Mesothelial cell of epicardium (in vitro differentiated cells): ENCODE results near the gene MRPS22. TPM values are rescaled to one million over a fixed set of nuclear protein-coding genes. Genes with fewer than 3 reads are reported as not detected.

Source experiments
- DNase-seq, 2 experiments: peaks; one replicate each; pipeline ENCODE4 v3.0.0; 2021; ENCODE audit warnings: low spot score in 2 of 2; ENCODE audit not compliant: unreplicated experiment in 2 of 2
- H3K27ac Mint-ChIP-seq: 2 replicates; pipeline ENCODE4 v1.8.0; 2021; ENCODE audit warnings: mixed read lengths
- H3K27me3 Mint-ChIP-seq: 2 replicates; pipeline ENCODE4 v1.8.0; 2021; ENCODE audit warnings: low read depth, mixed read lengths
- H3K36me3 Mint-ChIP-seq: 2 replicates; pipeline ENCODE4 v1.8.0; 2021; ENCODE audit warnings: mixed read lengths
- H3K4me1 Mint-ChIP-seq: 2 replicates; pipeline ENCODE4 v1.8.0; 2021; ENCODE audit warnings: mixed read lengths
- H3K4me3 Mint-ChIP-seq: 2 replicates; pipeline ENCODE4 v1.8.0; 2021; ENCODE audit warnings: mild to moderate bottlenecking, moderate library complexity, mixed read lengths
- H3K9me3 Mint-ChIP-seq: 2 replicates; pipeline ENCODE4 v1.8.0; 2021; ENCODE audit warnings: mixed read lengths
- CTCF ChIP-seq: fragments of 200-600 bp; sonication (generic); IDR thresholded peaks from one replicate; pipeline ENCODE4 v1.5.0; 2021; ENCODE audit warnings: antibody characterized with exemption; ENCODE audit not compliant: unreplicated experiment
- total RNA-seq: library from RNA; stranded (reverse); gene quantifications from 3 replicates; pipeline ENCODE4 v1.2.1, GENCODE V29; 2021

Gene MRPS22
- total RNA-seq: 34.2 to 36.3 TPM (median 34.6 TPM) in 3 replicates

- H3K27me3 Mint-ChIP-seq: peaks cover 31% of the 10 kb centered on the region
- no peaks in the 10 kb centered on the region for H3K4me1 Mint-ChIP-seq
- TF ChIP-seq CTCF: no peak
- H3K4me3 Mint-ChIP-seq: no peak within 1 kb of the TSS
- peaks cover 5% of the 10 kb centered on the region for H3K9me3 Mint-ChIP-seq
- peaks cover 6% of the 10 kb centered on the region for H3K36me3 Mint-ChIP-seq
- H3K27ac Mint-ChIP-seq: no peak within 1 kb of the TSS
- DNase-seq: peak in 1 of 2 experiments; percentile 70
Observed at GRCh38 chr3:139343895-139344856, at the start of gene MRPS22. Gene MRPS22 (plus strand): TSS chr3:139344020. CDS start chr3:139344027, 7 bp downstream.

- DNase-seq: no peak
- Mint-ChIP-seq H3K27me3 (peaks cover 11% of the 10 kb centered on the region), H3K4me1 (peaks cover 11% of the 10 kb centered on the region), H3K9me3 (no peaks in the 10 kb centered on the region), H3K36me3 (no peaks in the 10 kb centered on the region), H3K4me3 (no peak overlapping the region), H3K27ac (no peak overlapping the region)
- no peak for TF ChIP-seq CTCF
Observed at GRCh38 chr3:139295040-139295439, 48.8 kb upstream of the MRPS22 start.

DNA sequence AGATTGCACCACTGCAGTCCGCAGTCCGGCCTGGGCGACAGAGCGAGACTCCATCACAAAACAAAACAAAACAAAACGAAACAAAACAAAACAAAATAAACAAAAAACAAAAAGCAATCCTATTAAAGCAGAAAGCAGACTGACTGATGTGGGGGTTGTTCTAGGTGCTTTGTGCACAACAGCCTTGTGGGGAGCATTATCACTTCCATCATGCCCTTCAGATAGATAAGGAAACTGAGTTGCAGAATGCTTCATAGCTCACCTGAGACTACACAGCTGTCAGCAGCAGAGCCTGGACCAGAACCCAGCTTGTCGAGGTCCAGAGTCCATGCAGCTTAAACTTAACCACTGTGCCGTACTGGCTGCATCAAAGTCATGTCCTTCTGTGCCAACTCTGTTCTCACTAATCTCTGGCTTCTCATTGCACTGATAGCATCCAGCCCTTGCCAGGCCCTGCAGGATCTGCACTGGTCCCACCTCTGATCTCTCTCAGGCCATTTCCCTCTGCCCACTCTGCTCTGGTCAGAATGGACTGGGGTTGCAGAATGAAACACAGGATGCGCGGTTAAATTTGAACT, 47.6 kb upstream of the MRPS22 start:
- peaks cover 11% of the 10 kb centered on the region for H3K27me3 Mint-ChIP-seq
- H3K4me3 Mint-ChIP-seq: no peak overlapping the region
- no peak for DNase-seq
- H3K4me1 Mint-ChIP-seq: peaks cover 11% of the 10 kb centered on the region
- no peak for TF ChIP-seq CTCF
- no peaks in the 10 kb centered on the region for H3K9me3 Mint-ChIP-seq
- H3K36me3 Mint-ChIP-seq: no peaks in the 10 kb centered on the region
- no peak overlapping the region for H3K27ac Mint-ChIP-seq

- no peaks in the 10 kb centered on the region for H3K36me3 Mint-ChIP-seq
- H3K9me3 Mint-ChIP-seq: no peaks in the 10 kb centered on the region
- no peak for TF ChIP-seq CTCF
- no peak for DNase-seq
- no peak overlapping the region for H3K27ac Mint-ChIP-seq
- peaks cover 11% of the 10 kb centered on the region for H3K27me3 Mint-ChIP-seq
- no peak overlapping the region for H3K4me3 Mint-ChIP-seq
- peaks cover 10% of the 10 kb centered on the region for H3K4me1 Mint-ChIP-seq
Observed at GRCh38 chr3:139297588-139298311, 46.1 kb upstream of the MRPS22 start.

DNA sequence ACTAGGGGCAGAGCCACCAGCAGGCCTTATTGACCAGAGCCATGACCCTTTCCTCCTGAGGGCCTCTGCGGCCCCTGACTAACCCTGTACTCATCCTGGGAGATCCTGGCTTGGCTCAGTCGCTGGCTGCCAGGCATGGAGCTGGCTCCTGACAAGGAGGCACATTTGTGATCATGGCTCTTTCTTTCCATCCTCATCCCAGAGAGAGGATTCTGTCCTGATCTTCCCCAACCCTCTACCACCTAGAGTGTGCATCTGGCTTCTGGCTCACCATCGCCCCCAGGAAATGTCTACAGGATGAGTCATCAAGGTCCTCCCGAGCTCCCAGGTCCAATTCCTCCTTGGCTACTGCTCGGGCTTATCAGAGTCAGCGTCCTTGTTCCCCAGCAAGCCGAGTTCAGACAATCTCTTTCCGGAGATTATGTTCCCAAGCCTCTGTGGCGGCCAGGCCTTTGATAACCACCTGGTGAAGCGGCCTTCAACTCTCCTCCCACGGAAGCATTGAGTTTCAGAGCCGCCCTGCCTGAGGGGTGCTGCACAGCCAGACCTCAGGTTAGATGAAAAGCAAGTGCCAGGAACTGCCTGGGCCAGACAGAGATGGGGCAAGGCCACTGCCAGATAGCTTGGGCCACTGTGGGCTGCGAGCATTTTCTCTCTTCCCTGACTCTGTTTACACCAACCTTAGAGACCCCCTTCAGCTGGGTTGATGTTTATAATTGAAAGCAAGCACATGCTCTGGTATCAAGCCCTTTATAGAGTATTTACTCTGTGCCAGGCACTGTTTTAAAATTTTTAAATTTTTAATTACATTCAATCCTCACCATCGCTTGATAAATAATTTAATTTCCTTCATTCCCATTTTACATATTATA, 44.3 kb upstream of the MRPS22 start:
- Mint-ChIP-seq H3K4me3 (no peak overlapping the region), H3K27me3 (peaks cover 7% of the 10 kb centered on the region), H3K27ac (peak overlapping the region; percentile 71), H3K36me3 (no peaks in the 10 kb centered on the region), H3K9me3 (no peaks in the 10 kb centered on the region), H3K4me1 (peaks cover 6% of the 10 kb centered on the region)
- TF ChIP-seq CTCF: no peak
- no peak for DNase-seq
